Hepatocyte (in vitro differentiated cells): ENCODE data around the gene CLK4. TPM values are rescaled to one million over a fixed set of nuclear protein-coding genes. Genes with fewer than 3 reads are reported as not detected.

Source experiments
- DNase-seq: peaks from one replicate; pipeline ENCODE4 v3.0.0-alpha.2; 2016; ENCODE audit warnings: low spot score
- H2AFZ ChIP-seq: fragments of 200-600 bp; sonication (generic); 2 replicates; pipeline ENCODE4 v1.6.0; 2016; ENCODE audit warnings: antibody characterized with exemption, mild to moderate bottlenecking
- H3K27ac ChIP-seq: fragments of 200-600 bp; sonication (generic); 2 replicates; pipeline ENCODE4 v1.5.1; 2016; ENCODE audit warnings: mild to moderate bottlenecking
- H3K27me3 ChIP-seq: fragments of 200-600 bp; sonication (generic); 2 replicates; pipeline ENCODE4 v1.6.1; 2016
- H3K36me3 ChIP-seq: fragments of 200-600 bp; sonication (generic); replicated peaks from 2 replicates; pipeline ENCODE4 v1.5.1; 2016; ENCODE audit warnings: low read depth; ENCODE audit not compliant: insufficient read depth
- H3K4me1 ChIP-seq: fragments of 200-600 bp; sonication (generic); 2 replicates; pipeline ENCODE4 v1.5.1; 2016; ENCODE audit warnings: mild to moderate bottlenecking, moderate library complexity; ENCODE audit not compliant: insufficient read depth
- H3K4me2 ChIP-seq: fragments of 200-600 bp; sonication (generic); 2 replicates; pipeline ENCODE4 v1.6.0; 2016
- H3K4me3 ChIP-seq: fragments of 200-600 bp; sonication (generic); 2 replicates; pipeline ENCODE4 v1.5.1; 2016; ENCODE audit warnings: mild to moderate bottlenecking
- H3K79me2 ChIP-seq: fragments of 200-600 bp; sonication (generic); 2 replicates; pipeline ENCODE4 v1.6.0; 2017; ENCODE audit warnings: mild to moderate bottlenecking
- H3K9me2 ChIP-seq: fragments of 200-600 bp; sonication (generic); replicated peaks from 2 replicates; pipeline ENCODE4 v1.6.0; 2017; ENCODE audit warnings: mild to moderate bottlenecking; ENCODE audit not compliant: insufficient read depth
- H3K9me3 ChIP-seq: fragments of 200-600 bp; sonication (generic); 2 replicates; pipeline ENCODE4 v1.5.1; 2016; ENCODE audit warnings: low read depth, mild to moderate bottlenecking
- H4K20me1 ChIP-seq: fragments of 200-600 bp; sonication (generic); 2 replicates; pipeline ENCODE4 v1.6.0; 2016; ENCODE audit warnings: mild to moderate bottlenecking; ENCODE audit not compliant: insufficient read depth, poor library complexity, severe bottlenecking
- EZH2 ChIP-seq: fragments of 200-600 bp; sonication (generic); IDR thresholded peaks from 2 replicates; pipeline ENCODE4 v1.6.1; 2016; ENCODE audit warnings: antibody characterized with exemption, mild to moderate bottlenecking, borderline replicate concordance
- EZH2phosphoT487 ChIP-seq: fragments of 200-600 bp; sonication (generic); IDR thresholded peaks from one replicate; pipeline ENCODE4 v1.6.1; 2018; ENCODE audit warnings: antibody characterized with exemption, mild to moderate bottlenecking, low read depth, moderate library complexity; ENCODE audit not compliant: unreplicated experiment, severe bottlenecking
- WGBS: methylation state at CpG from one replicate; pipeline ENCODE4 v1.1.6; 2016; ENCODE audit warnings: low lambda C conversion rate; ENCODE audit errors: missing lambda C conversion rate; 5-methylcytosine and 5-hydroxymethylcytosine counted together
- polyA plus RNA-seq: library from polyadenylated mRNA; unstranded; fragments of >200 nt; fragmentation: Nextera tagmentation; extraction: Ambion mirVana; gene quantifications from 2 replicates; pipeline ENCODE4 v1.2.1, GENCODE V29; 2016
- total RNA-seq: library from RNA; depleted of rRNA; stranded (reverse); fragments of >200 nt; gene quantifications from 2 replicates; pipeline ENCODE4 v1.2.3, GENCODE V29; 2014
- TF ChIP-seq, protein P1 (sequence below): fragments of 200-600 bp; sonication (generic); IDR thresholded peaks from 2 replicates; pipeline ENCODE4 v1.5.1; 2016; ENCODE audit warnings: antibody characterized with exemption, mild to moderate bottlenecking; ENCODE audit not compliant: poor library complexity

The CLK4 gene
- total and polyA plus RNA-seq, 2 experiments from 2014 or later, result 17.9 to 28.4 TPM

DNA sequence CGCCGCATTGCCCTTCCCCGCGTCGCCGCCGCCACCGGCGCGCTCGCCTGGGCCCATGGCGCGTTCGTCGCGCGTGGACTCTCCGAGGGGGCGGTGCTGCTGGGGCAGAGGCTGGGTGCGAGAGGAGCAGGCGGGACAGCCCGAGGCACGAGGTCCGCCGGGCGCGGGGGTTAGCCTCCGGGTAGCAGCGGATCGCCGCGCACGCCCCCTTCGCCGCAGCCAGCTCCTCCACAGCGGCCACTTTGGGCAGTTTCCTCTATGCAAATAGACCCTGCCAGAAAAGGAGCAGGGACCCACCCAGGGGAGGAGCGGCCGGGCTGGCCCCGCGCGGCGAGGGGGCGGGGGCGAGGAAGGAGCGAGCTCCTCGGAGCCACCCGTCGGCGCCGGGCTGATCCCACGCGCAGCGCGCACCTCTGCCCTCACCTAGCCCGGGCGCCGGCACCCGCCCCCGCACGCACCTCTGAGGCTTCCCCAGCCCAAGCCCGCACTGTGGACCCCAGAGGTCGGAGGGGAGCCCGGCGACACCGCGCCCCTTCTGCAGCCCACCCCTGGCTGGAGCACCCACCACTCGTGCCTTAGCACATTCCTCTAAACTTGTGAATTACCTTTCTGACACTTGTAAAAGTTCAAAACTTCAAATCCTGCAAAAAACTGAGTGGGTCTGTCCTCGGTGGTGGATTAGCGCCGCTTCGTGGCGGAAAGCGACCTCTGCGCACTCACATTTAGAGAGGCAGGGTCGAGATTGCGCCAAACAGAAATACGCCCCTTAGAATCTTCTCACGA is 36.5 kb downstream of the CLK4 start, which contains the start of gene COL23A1:
COL23A1 (minus strand) TSS at position 253 of the 783 bp plus-strand sequence.
- Histone ChIP-seq H3K27ac (no peak within 1 kb of the TSS), H4K20me1 (no peaks in the 10 kb centered on the region), H3K4me3 (peak within 1 kb of the TSS; percentile 83), H3K9me3 (peaks cover 6% of the 10 kb centered on the region), H3K27me3 (peaks cover 32% of the 10 kb centered on the region), H3K4me1 (peaks cover 10% of the 10 kb centered on the region), H3K79me2 (no peaks in the 10 kb centered on the region), H3K9me2 (no peaks in the 10 kb centered on the region), H2AFZ (peak within 1 kb of the TSS; percentile 44), H3K36me3 (no peaks in the 10 kb centered on the region), H3K4me2 (peak within 1 kb of the TSS; percentile 99)
- TF ChIP-seq, protein P1, sequence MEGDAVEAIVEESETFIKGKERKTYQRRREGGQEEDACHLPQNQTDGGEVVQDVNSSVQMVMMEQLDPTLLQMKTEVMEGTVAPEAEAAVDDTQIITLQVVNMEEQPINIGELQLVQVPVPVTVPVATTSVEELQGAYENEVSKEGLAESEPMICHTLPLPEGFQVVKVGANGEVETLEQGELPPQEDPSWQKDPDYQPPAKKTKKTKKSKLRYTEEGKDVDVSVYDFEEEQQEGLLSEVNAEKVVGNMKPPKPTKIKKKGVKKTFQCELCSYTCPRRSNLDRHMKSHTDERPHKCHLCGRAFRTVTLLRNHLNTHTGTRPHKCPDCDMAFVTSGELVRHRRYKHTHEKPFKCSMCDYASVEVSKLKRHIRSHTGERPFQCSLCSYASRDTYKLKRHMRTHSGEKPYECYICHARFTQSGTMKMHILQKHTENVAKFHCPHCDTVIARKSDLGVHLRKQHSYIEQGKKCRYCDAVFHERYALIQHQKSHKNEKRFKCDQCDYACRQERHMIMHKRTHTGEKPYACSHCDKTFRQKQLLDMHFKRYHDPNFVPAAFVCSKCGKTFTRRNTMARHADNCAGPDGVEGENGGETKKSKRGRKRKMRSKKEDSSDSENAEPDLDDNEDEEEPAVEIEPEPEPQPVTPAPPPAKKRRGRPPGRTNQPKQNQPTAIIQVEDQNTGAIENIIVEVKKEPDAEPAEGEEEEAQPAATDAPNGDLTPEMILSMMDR, result peak; percentile 87
- no peak for TF ChIP-seq EZH2phosphoT487
- TF ChIP-seq EZH2, result peak; percentile 30
- DNase-seq, result peak; percentile 73
- 2% methylated on average over 34 of the region's 78 CpGs for WGBS

DNA sequence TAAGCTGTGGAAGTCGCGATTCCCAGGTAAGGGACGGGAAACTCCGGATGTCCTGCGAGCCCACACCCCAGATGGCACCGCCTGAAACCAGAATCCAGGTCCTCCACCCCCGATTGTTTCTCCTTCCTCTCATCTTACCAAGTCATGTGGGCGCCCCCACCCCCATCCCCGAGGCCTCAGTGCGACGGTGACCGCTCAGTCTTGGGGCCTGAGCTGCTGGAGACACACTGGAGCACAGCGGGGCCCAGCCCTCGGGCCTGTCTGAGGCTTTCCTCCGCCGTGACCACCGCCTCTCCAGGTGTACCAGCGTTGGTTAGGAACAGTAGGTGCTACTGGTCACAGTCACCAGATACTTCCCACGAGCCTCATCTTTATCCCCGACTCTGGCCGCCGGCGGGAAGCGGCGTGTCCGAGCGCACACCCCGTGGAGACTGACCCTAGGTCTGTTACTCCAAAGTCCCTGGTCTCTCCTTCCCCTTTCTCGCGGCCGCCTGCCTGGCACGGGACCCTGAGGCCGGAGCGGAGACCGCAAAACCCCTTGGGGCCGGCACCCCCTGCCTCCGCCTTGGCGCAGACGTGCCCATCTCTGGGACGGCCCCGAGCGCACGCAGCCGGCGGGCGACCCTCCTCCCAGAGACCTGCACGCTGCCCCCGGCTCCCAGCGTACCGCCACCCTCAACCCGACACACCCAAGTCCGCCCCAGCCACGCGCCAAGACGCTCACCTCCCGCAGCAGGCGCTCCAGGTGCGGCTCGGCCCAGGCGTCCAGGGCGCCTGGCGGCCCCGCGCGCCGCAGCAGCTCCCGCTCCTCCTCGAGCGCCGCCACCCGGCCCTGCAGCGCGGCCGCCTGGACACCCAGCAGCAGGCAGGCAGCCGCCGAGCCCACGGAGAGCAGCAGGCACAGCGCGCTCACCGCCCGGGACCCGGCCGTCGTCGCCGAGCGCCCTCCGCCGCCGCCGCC is 37.4 kb downstream of the CLK4 start:
- TF ChIP-seq EZH2 (peak; percentile 13), EZH2phosphoT487 (no peak)
- TF ChIP-seq, protein P1, result peak; percentile 33

DNA sequence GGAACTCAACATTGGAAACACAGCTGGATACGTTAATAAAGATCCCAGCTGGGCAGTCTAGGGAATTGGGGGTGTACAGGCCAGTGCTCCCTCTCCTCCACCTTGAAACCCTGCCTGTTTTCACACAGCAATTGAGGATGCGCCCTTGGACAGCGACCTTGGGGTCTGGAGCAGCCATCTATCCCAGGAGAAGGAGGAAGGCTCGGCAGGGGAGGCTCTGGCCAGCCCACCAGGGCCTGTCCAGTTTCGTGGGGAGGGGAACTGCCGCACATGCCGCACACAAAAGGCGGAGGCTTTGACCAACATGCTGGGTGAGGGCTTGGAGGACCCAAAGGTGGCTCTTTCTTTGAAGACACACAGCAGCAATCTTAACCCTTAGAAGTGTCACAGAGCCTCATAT is 38.1 kb downstream of the CLK4 start:
- H3K9me2 ChIP-seq, result no peaks in the 10 kb centered on the region
- H3K36me3 ChIP-seq, result no peaks in the 10 kb centered on the region
- no peak overlapping the region for H3K4me3 ChIP-seq
- H3K79me2 ChIP-seq, result no peaks in the 10 kb centered on the region
- no peaks in the 10 kb centered on the region for H4K20me1 ChIP-seq
- WGBS, result 73% methylated on average over 8 of the region's 8 CpGs
- peaks cover 32% of the 10 kb centered on the region for H3K27me3 ChIP-seq
- H3K27ac ChIP-seq, result no peak overlapping the region
- no peaks in the 10 kb centered on the region for H3K9me3 ChIP-seq
- peak overlapping the region; percentile 99 for H3K4me2 ChIP-seq
- no peak for DNase-seq
- no peak overlapping the region for H2AFZ ChIP-seq
- TF ChIP-seq, protein P1, result no peak
- TF ChIP-seq EZH2phosphoT487 (no peak), EZH2 (no peak)
- peaks cover 10% of the 10 kb centered on the region for H3K4me1 ChIP-seq

More for the DNA sequence above, 37.4 kb downstream of the CLK4 start:
- no peaks in the 10 kb centered on the region for H4K20me1 ChIP-seq
- peaks cover 10% of the 10 kb centered on the region for H3K4me1 ChIP-seq
- H3K27ac ChIP-seq, result no peak overlapping the region
- no peaks in the 10 kb centered on the region for H3K9me3 ChIP-seq
- no peak overlapping the region for H3K4me3 ChIP-seq
- DNase-seq, result peak; percentile 80
- no peaks in the 10 kb centered on the region for H3K79me2 ChIP-seq
- no peaks in the 10 kb centered on the region for H3K9me2 ChIP-seq
- no peaks in the 10 kb centered on the region for H3K36me3 ChIP-seq
- H2AFZ ChIP-seq, result no peak overlapping the region
- peaks cover 32% of the 10 kb centered on the region for H3K27me3 ChIP-seq
- 9% methylated on average over 88 of the region's 91 CpGs for WGBS
- peak overlapping the region; percentile 99 for H3K4me2 ChIP-seq
